ENCODE results near the gene ZNF550. TPM values are rescaled to one million over a fixed set of nuclear protein-coding genes. Genes with fewer than 3 reads are reported as not detected.

ZNF550 gene
- total and polyA plus RNA-seq, 2 of the 13 experiments (the other 11 are each of a cell fraction or from before 2014, with no cell fraction given) = 8.6 to 9.1 TPM

- Histone ChIP-seq H3K4me2 (ENCODE audit: low read depth, low read length) (peak overlapping the region; percentile 91), H3K79me2 (ENCODE audit: insufficient read depth, low read length) (peaks cover 23% of the 10 kb centered on the region), H3K4me3 (replicated peaks in 1 of 3; ENCODE audit: insufficient read depth in 1 of 3, low read depth in 2 of 3, low read length in 3 of 3) (peak overlapping the region in 1 of 3 experiments; percentile 99; a peak in 1 of 6 replicates), H3K9me3 (ENCODE audit: low read length) (peaks cover 24% of the 10 kb centered on the region), H3K9ac (ENCODE audit: insufficient read depth, low read depth, low read length) (peak overlapping the region; percentile 85; the same call in 1 of the 2 replicates), H2AFZ (ENCODE audit: low read length) (no peak overlapping the region), H3K27me3 (ENCODE audit: control insufficient read depth in 1 of 2, insufficient read depth in 2 of 2, low read length in 2 of 2) (no peaks in the 10 kb centered on the region; a peak in 1 of 5 replicates), H3K36me3 (replicated peaks in 1 of 2; ENCODE audit: control insufficient read depth in 1 of 2, insufficient read depth in 2 of 2, low read length in 2 of 2) (peaks cover 10 to 35% of the 10 kb centered on the region in 2 experiments), H4K20me1 (ENCODE audit: insufficient read depth, low read length) (no peaks in the 10 kb centered on the region), H3K27ac (ENCODE audit: extremely low read length, insufficient read depth, low read length) (no peak overlapping the region), H3K4me1 (ENCODE audit: insufficient read depth, low read length) (peaks cover 29% of the 10 kb centered on the region)
- ChIA-PET CTCF (ENCODE audit: low intra/inter-chr PET ratio, low total read pairs) (no interaction called here), POLR2A (no interaction called here)
- DNase-seq (ENCODE audit: low spot score) (no peak), FAIRE-seq (no peak), ATAC-seq (no peak)
- no TSS peak for BruUV-seq (replicated peaks)
- intact Hi-C loops (cut with micrococcal nuclease; ENCODE audit: unreplicated experiment) = no loop called here
- 89% methylated on average over 5 of the region's 5 CpGs for WGBS (ENCODE audit: low lambda C conversion rate)
- TF ChIP-seq E2F1 (CRISPR knock-in tag; IDR thresholded peaks at IDR 0.05) = no peak
- no peak for TF ChIP-seq TFE3 (CRISPR knock-in tag; IDR thresholded peaks at IDR 0.05)
- no peak for TF ChIP-seq ZNF784 (CRISPR knock-in tag; IDR thresholded peaks at IDR 0.05; ENCODE audit: borderline replicate concordance)
- no peak for TF ChIP-seq HDAC2 (CRISPR knock-in tag; IDR thresholded peaks at IDR 0.05)
- in situ Hi-C loops (cut with HindIII; ENCODE audit: extremely low pct_ligation_motif_present, low pct_unique_long_range_greater_than_20kb) = no loop called here
These were observed 2.0 kb downstream of the ZNF550 start for GRCh38 chr19:57557659-57558058.

- FAIRE-seq (no peak), DNase-seq (ENCODE audit: low spot score) (no peak), ATAC-seq (no peak)
- Histone ChIP-seq H3K4me1 (ENCODE audit: insufficient read depth, low read length) (peaks cover 15% of the 10 kb centered on the region), H2AFZ (ENCODE audit: low read length) (no peak overlapping the region), H3K4me3 (replicated peaks in 1 of 3; ENCODE audit: insufficient read depth in 1 of 3, low read depth in 2 of 3, low read length in 3 of 3) (no peak overlapping the region), H3K36me3 (replicated peaks in 1 of 2; ENCODE audit: control insufficient read depth in 1 of 2, insufficient read depth in 2 of 2, low read length in 2 of 2) (peaks cover 31 to 85% of the 10 kb centered on the region in 2 experiments), H3K27ac (ENCODE audit: extremely low read length, insufficient read depth, low read length) (no peak overlapping the region), H3K9ac (ENCODE audit: insufficient read depth, low read depth, low read length) (no peak overlapping the region), H3K4me2 (ENCODE audit: low read depth, low read length) (no peak overlapping the region), H3K79me2 (ENCODE audit: insufficient read depth, low read length) (peaks cover 6% of the 10 kb centered on the region), H3K9me3 (ENCODE audit: low read length) (peaks cover 9% of the 10 kb centered on the region), H4K20me1 (ENCODE audit: insufficient read depth, low read length) (no peaks in the 10 kb centered on the region), H3K27me3 (ENCODE audit: control insufficient read depth in 1 of 2, insufficient read depth in 2 of 2, low read length in 2 of 2) (no peaks in the 10 kb centered on the region)
- POLR2A ChIA-PET = no interaction called here
- intact Hi-C loops (cut with micrococcal nuclease; ENCODE audit: unreplicated experiment) (no loop called here), in situ Hi-C loops (cut with HindIII; ENCODE audit: extremely low pct_ligation_motif_present, low pct_unique_long_range_greater_than_20kb) (no loop called here)
- CTCF ChIA-PET (ENCODE audit: low intra/inter-chr PET ratio, low total read pairs) = no interaction called here
- 96% methylated on average over 2 of the region's 2 CpGs for WGBS (ENCODE audit: low lambda C conversion rate)
- no TSS peak for BruUV-seq (replicated peaks)
- no peak for TF ChIP-seq ZNF468 (CRISPR knock-in tag; IDR thresholded peaks at IDR 0.05)
- no peak for TF ChIP-seq E2F2 (CRISPR knock-in tag; IDR thresholded peaks at IDR 0.05; ENCODE audit: borderline replicate concordance)
- TF ChIP-seq TBL1XR1 (IDR thresholded peaks at IDR 0.05; ENCODE audit: borderline replicate concordance, low read length, partially characterized antibody) = no peak
- no peak for TF ChIP-seq KAT2B (IDR thresholded peaks at IDR 0.05; ENCODE audit: borderline replicate concordance, low read depth, low read length)
- no peak for TF ChIP-seq CC2D1A (CRISPR knock-in tag; IDR thresholded peaks at IDR 0.05)
- TF ChIP-seq ZNF510 (CRISPR knock-in tag; IDR thresholded peaks at IDR 0.05; ENCODE audit: low read depth) = no peak
- TF ChIP-seq U2AF2 (IDR thresholded peaks at IDR 0.05; ENCODE audit: low read depth, low read length) = no peak
- no peak for TF ChIP-seq ZNF724P (CRISPR knock-in tag; IDR thresholded peaks at IDR 0.05; ENCODE audit: borderline replicate concordance)
These were observed 7.2 kb downstream of the ZNF550 start for GRCh38 chr19:57552432-57552831.

Measured in HepG2 (cell line).